HEK293T (cell line): ENCODE data around the gene ATP1A2.

Experiments used
- CTCF ChIA-PET: fragments of 350-600 bp; formaldehyde crosslinking; extraction: SDS; loops from one replicate; lab custom pipeline; 2021; ENCODE audit warnings: antibody characterized with exemption, inconsistent platforms; lab: Yijun Ruan, JAX
- POLR2A ChIA-PET: fragments of 350-600 bp; formaldehyde crosslinking; extraction: SDS; loops from one replicate; lab custom pipeline; 2020; ENCODE audit warnings: antibody characterized with exemption, inconsistent platforms; lab: Yijun Ruan, JAX
- DNase-seq: peaks from one replicate; pipeline ENCODE4 v3.0.0; 2012; ENCODE audit warnings: mixed read lengths; ENCODE audit errors: extremely low spot score
- ARNT ChIP-seq: fragments of 450-650 bp; IDR thresholded peaks from 2 replicates; pipeline ENCODE4 v1.6.1; 2017; ENCODE audit warnings: mild to moderate bottlenecking
- BHLHE40 ChIP-seq: fragments of 450-650 bp; IDR thresholded peaks from 2 replicates; pipeline ENCODE4 v1.6.1; 2016; ENCODE audit warnings: mild to moderate bottlenecking, moderate library complexity, borderline replicate concordance
- CTBP1 ChIP-seq: fragments of 450-650 bp; IDR thresholded peaks from 2 replicates; pipeline ENCODE4 v1.6.1; 2016; ENCODE audit warnings: borderline replicate concordance
- ELF4 ChIP-seq: fragments of 450-650 bp; IDR thresholded peaks from 2 replicates; pipeline ENCODE4 v1.6.1; 2017; ENCODE audit warnings: antibody characterized with exemption
- FOXA1 ChIP-seq: fragments of 450-650 bp; IDR thresholded peaks from 2 replicates; pipeline ENCODE4 v1.6.1; 2016; ENCODE audit warnings: mild to moderate bottlenecking
- FOXK2 ChIP-seq: fragments of 450-650 bp; IDR thresholded peaks from 2 replicates; pipeline ENCODE4 v1.6.1; 2016; ENCODE audit warnings: mild to moderate bottlenecking
- FOXM1 ChIP-seq: fragments of 450-650 bp; IDR thresholded peaks from 2 replicates; pipeline ENCODE4 v1.6.1; 2017; ENCODE audit warnings: mild to moderate bottlenecking, borderline replicate concordance
- HDGF ChIP-seq: fragments of 450-650 bp; IDR thresholded peaks from 2 replicates; pipeline ENCODE4 v1.6.1; 2017; ENCODE audit warnings: antibody characterized with exemption, borderline replicate concordance
- L3MBTL2 ChIP-seq: fragments of 450-650 bp; conservative IDR thresholded peaks from 2 replicates; pipeline ENCODE4 v1.6.1; 2016; ENCODE audit warnings: mild to moderate bottlenecking
- LEF1 ChIP-seq: fragments of 450-650 bp; IDR thresholded peaks from 2 replicates; pipeline ENCODE4 v1.6.1; 2017; ENCODE audit warnings: mild to moderate bottlenecking, borderline replicate concordance
- NFRKB ChIP-seq: fragments of 450-650 bp; IDR thresholded peaks from 2 replicates; pipeline ENCODE4 v1.6.1; 2016; ENCODE audit warnings: mild to moderate bottlenecking, moderate library complexity
- SP1 ChIP-seq: fragments of 450-650 bp; IDR thresholded peaks from 2 replicates; pipeline ENCODE4 v1.6.1; 2017
- SUZ12 ChIP-seq: fragments of 450-650 bp; IDR thresholded peaks from 2 replicates; pipeline ENCODE4 v1.6.1; 2016; ENCODE audit warnings: mild to moderate bottlenecking
- TARDBP ChIP-seq: fragments of 450-650 bp; IDR thresholded peaks from 2 replicates; pipeline ENCODE4 v1.6.1; 2016
- ZNF384 ChIP-seq: fragments of 450-650 bp; IDR thresholded peaks from 2 replicates; pipeline ENCODE4 v1.6.1; 2016
- TF ChIP-seq, protein P1 (sequence below): fragments of 450-650 bp; IDR thresholded peaks from 2 replicates; pipeline ENCODE4 v1.6.1; 2016

Gene ATP1A2

DNA sequence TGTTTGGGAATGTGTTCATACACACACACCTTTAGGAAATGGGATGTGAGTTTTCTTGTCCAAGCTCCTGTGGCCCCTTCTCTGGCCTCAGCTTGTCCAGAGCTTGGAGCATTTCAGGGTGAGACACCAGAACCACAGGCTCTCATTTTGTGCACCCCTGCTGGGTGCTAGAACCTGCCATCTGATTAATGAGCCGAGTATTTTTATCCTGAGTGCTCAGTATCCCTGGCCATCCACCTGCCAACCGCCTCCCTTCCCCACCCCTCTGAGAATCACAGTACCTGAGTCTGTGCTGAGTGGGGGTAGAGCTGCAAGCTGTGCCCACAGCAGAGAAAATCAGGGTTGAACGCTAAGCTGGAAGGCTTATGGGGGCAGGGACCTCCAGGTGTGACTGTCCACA is 76.2 kb downstream of the ATP1A2 start:
- no peak for DNase-seq
- no peak for TF ChIP-seq TARDBP
- no peak for TF ChIP-seq ARNT
- no peak for TF ChIP-seq L3MBTL2
- TF ChIP-seq FOXM1 = no peak
- TF ChIP-seq CTBP1 = no peak
- TF ChIP-seq BHLHE40 = no peak
- no peak for TF ChIP-seq NFRKB
- no peak for TF ChIP-seq HDGF
- no peak for TF ChIP-seq ZNF384
- TF ChIP-seq FOXK2 = no peak
- TF ChIP-seq LEF1 = no peak
- no peak for TF ChIP-seq FOXA1
- POLR2A ChIA-PET = no interaction called here

GRCh38 chr1:160192234-160192633 is 76.7 kb downstream of the ATP1A2 start:
- TF ChIP-seq NFRKB = no peak
- TF ChIP-seq TARDBP = no peak
- no peak for TF ChIP-seq FOXK2
- TF ChIP-seq FOXM1 = no peak
- no peak for TF ChIP-seq ZNF384
- TF ChIP-seq ELF4 = no peak
- TF ChIP-seq CTBP1 = no peak
- no peak for TF ChIP-seq FOXA1
- TF ChIP-seq SUZ12 = no peak
- no peak for TF ChIP-seq L3MBTL2
- TF ChIP-seq, protein P1, sequence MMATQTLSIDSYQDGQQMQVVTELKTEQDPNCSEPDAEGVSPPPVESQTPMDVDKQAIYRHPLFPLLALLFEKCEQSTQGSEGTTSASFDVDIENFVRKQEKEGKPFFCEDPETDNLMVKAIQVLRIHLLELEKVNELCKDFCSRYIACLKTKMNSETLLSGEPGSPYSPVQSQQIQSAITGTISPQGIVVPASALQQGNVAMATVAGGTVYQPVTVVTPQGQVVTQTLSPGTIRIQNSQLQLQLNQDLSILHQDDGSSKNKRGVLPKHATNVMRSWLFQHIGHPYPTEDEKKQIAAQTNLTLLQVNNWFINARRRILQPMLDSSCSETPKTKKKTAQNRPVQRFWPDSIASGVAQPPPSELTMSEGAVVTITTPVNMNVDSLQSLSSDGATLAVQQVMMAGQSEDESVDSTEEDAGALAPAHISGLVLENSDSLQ = no peak
- TF ChIP-seq LEF1 = no peak
- TF ChIP-seq ARNT = no peak
- no peak for TF ChIP-seq SP1
- TF ChIP-seq BHLHE40 = no peak
- ChIA-PET CTCF (interaction anchor here (1.8 to 3.4 kb wide), 3 partner anchors 28 to 100 kb away, joined by 16 to 30 read pairs (median 29); no protein-coding TSS in a partner anchor), POLR2A (no interaction called here)
- DNase-seq = no peak

More for the DNA sequence above, 76.2 kb downstream of the ATP1A2 start:
- CTCF ChIA-PET = interaction anchor here (1.6 to 3.4 kb wide), 3 partner anchors 28 to 100 kb away, joined by 9 to 30 read pairs (median 16); no protein-coding TSS in a partner anchor
